WTC11 (cell line): Measurements from ENCODE around the gene CLEC18A.

ENCODE experiments used
- ATF3 ChIP-seq: sonication (generic); formaldehyde crosslinking; conservative IDR thresholded peaks from 2 replicates; pipeline ENCODE4 v1.8.1; 2022; ENCODE audit warnings: mild to moderate bottlenecking, missing genetic modification reagents
- CDX4 ChIP-seq: fragments of 250-450 bp; sonication (Bioruptor Pico); IDR thresholded peaks from 2 replicates; pipeline ENCODE4 v1.9.0; 2021; ENCODE audit warnings: moderate library complexity, mild to moderate bottlenecking, inconsistent platforms, borderline replicate concordance
- CREB1 ChIP-seq: sonication (generic); formaldehyde crosslinking; IDR thresholded peaks from 2 replicates; pipeline ENCODE4 v1.8.0; 2023; ENCODE audit warnings: mild to moderate bottlenecking, missing genetic modification reagents
- CREM ChIP-seq: sonication (generic); formaldehyde crosslinking; IDR thresholded peaks from 2 replicates; pipeline ENCODE4 v1.8.1; 2022; ENCODE audit warnings: mild to moderate bottlenecking, missing genetic modification reagents, moderate library complexity
- CTCF ChIP-seq: fragments of 200-600 bp; IDR thresholded peaks from 2 replicates; pipeline ENCODE4 v1.8.0; 2022; ENCODE audit warnings: antibody characterized with exemption
- ESRRA ChIP-seq: sonication (generic); formaldehyde crosslinking; IDR thresholded peaks from 2 replicates; pipeline ENCODE4 v1.8.1; 2022; ENCODE audit warnings: mild to moderate bottlenecking, missing genetic modification reagents, borderline replicate concordance
- JAZF1 ChIP-seq: fragments of 250-450 bp; sonication (Bioruptor Pico); IDR thresholded peaks from 2 replicates; pipeline ENCODE4 v1.9.0; 2021; ENCODE audit warnings: moderate library complexity, mild to moderate bottlenecking, inconsistent platforms
- MAX ChIP-seq: sonication (generic); formaldehyde crosslinking; IDR thresholded peaks from 2 replicates; pipeline ENCODE4 v1.8.0; 2022; ENCODE audit warnings: mild to moderate bottlenecking, missing genetic modification reagents
- NR2C2 ChIP-seq: sonication (generic); formaldehyde crosslinking; IDR thresholded peaks from 2 replicates; pipeline ENCODE4 v1.8.0; 2022; ENCODE audit warnings: mild to moderate bottlenecking, missing genetic modification reagents
- SP1 ChIP-seq: sonication (generic); formaldehyde crosslinking; conservative IDR thresholded peaks from 2 replicates; pipeline ENCODE4 v1.8.1; 2022; ENCODE audit warnings: missing genetic modification reagents
- ZNF138 ChIP-seq: sonication (generic); formaldehyde crosslinking; conservative IDR thresholded peaks from 2 replicates; pipeline ENCODE4 v1.8.1; 2022; ENCODE audit warnings: mild to moderate bottlenecking, moderate library complexity, missing genetic modification reagents
- ZNF512 ChIP-seq: sonication (generic); formaldehyde crosslinking; IDR thresholded peaks from 2 replicates; pipeline ENCODE4 v1.8.1; 2022; ENCODE audit warnings: missing genetic modification reagents, borderline replicate concordance

GRCh38 chr16:69928856-69929400 lies 22.2 kb upstream of the CLEC18A start:
- no peak for TF ChIP-seq ATF3 (CRISPR knock-in tag)
- TF ChIP-seq NR2C2 (CRISPR knock-in tag), result no peak
- TF ChIP-seq MAX (CRISPR knock-in tag), result no peak
- no peak for TF ChIP-seq CTCF
- no peak for TF ChIP-seq CREB1 (CRISPR knock-in tag)
- no peak for TF ChIP-seq ZNF512 (CRISPR knock-in tag)
- no peak for TF ChIP-seq ESRRA
- TF ChIP-seq ZNF138, result no peak
- TF ChIP-seq SP1 (CRISPR knock-in tag), result no peak
- TF ChIP-seq JAZF1 (CRISPR knock-in tag), result no peak
- no peak for TF ChIP-seq CREM (CRISPR knock-in tag)
- TF ChIP-seq CDX4 (CRISPR knock-in tag), result no peak
